Effector memory CD4-positive, alpha-beta T cell (primary cell): ENCODE data around the gene KLK3.
"Not testable (repeated sequence)": the region's sequence is repeated elsewhere in the genome, so short reads cannot be mapped to it uniquely, and the experiment has no call there.

ENCODE experiments used
- DNase-seq, 3 donors: peaks; one replicate each; pipeline ENCODE4 v3.0.0-alpha.2; 2020
- H3K27ac ChIP-seq: 2 replicates; pipeline ENCODE4 v1.7.0; 2013; ENCODE audit warnings: mild to moderate bottlenecking, low read length, moderate library complexity; ENCODE audit not compliant: insufficient read depth, poor library complexity, severe bottlenecking
- H3K27me3 ChIP-seq: replicated peaks from 2 replicates; pipeline ENCODE4 v1.7.0; 2013; ENCODE audit warnings: mild to moderate bottlenecking, low read length; ENCODE audit not compliant: insufficient read depth, control insufficient read depth, poor library complexity, severe bottlenecking
- H3K36me3 ChIP-seq: 2 replicates; pipeline ENCODE4 v1.7.0; 2013; ENCODE audit warnings: mild to moderate bottlenecking, low read length, moderate library complexity; ENCODE audit not compliant: control insufficient read depth, insufficient read depth
- H3K4me1 ChIP-seq: 2 replicates; pipeline ENCODE4 v1.7.0; 2013; ENCODE audit warnings: low read length, mild to moderate bottlenecking; ENCODE audit not compliant: control insufficient read depth, insufficient read depth, poor library complexity, severe bottlenecking
- H3K4me3 ChIP-seq: 2 replicates; pipeline ENCODE4 v1.7.0; 2013; ENCODE audit warnings: low read length, low read depth, mild to moderate bottlenecking; ENCODE audit not compliant: insufficient read depth, poor library complexity, severe bottlenecking
- H3K9me3 ChIP-seq: 2 replicates; pipeline ENCODE4 v1.7.0; 2013; ENCODE audit warnings: mild to moderate bottlenecking, low read length, moderate library complexity; ENCODE audit not compliant: control insufficient read depth
- total RNA-seq, 3 donors: gene quantifications; one replicate each; lab custom pipeline; 2026; lab: John Stamatoyannopoulos, UW

The KLK3 gene
- total RNA-seq = 0 reads per million in 3 donors

DNA sequence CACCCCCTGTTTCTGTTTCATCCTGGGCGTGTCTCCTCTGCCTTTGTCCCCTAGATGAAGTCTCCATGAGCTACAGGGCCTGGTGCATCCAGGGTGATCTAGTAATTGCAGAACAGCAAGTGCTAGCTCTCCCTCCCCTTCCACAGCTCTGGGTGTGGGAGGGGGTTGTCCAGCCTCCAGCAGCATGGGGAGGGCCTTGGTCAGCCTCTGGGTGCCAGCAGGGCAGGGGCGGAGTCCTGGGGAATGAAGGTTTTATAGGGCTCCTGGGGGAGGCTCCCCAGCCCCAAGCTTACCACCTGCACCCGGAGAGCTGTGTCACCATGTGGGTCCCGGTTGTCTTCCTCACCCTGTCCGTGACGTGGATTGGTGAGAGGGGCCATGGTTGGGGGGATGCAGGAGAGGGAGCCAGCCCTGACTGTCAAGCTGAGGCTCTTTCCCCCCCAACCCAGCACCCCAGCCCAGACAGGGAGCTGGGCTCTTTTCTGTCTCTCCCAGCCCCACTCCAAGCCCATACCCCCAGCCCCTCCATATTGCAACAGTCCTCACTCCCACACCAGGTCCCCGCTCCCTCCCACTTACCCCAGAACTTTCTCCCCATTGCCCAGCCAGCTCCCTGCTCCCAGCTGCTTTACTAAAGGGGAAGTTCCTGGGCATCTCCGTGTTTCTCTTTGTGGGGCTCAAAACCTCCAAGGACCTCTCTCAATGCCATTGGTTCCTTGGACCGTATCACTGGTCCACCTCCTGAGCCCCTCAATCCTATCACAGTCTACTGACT is at the start of gene KLK3:
TSS of gene KLK3 (plus strand) at position 280 of the 775 bp plus-strand sequence. CDS start at position 321, 41 bp downstream.
- Histone ChIP-seq H3K4me3 (no peak within 1 kb of the TSS), H3K27ac (no peak within 1 kb of the TSS), H3K27me3 (no peaks in the 10 kb centered on the region), H3K9me3 (no peaks in the 10 kb centered on the region), H3K4me1 (no peaks in the 10 kb centered on the region), H3K36me3 (no peaks in the 10 kb centered on the region)
- DNase-seq = no peak

DNA sequence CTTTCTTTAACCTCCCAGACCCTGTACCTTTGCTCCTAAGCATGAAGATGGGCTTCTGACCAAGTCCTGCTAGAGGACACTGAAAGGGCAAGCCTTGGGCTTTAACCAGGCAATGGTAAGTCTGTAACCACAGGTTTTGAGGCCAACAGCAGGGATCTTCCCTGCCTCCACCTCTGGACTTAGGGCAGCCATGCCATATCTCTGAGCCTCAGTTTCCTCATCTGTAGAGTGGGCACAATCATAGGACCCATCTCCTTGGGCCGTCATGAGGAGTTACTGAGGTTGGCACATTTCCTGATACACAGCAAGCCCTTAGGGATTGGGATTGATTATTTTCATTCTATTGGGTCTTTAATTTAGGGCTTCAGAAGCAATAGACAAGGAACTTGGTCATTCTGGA is 45.9 kb upstream of the KLK3 start:
- no peaks in the 10 kb centered on the region for H3K9me3 ChIP-seq
- H3K4me1 ChIP-seq = peaks cover under 1% of the 10 kb centered on the region
- DNase-seq = no peak
- H3K4me3 ChIP-seq = no peak overlapping the region
- H3K36me3 ChIP-seq = no peaks in the 10 kb centered on the region
- no peaks in the 10 kb centered on the region for H3K27me3 ChIP-seq
- no peak overlapping the region for H3K27ac ChIP-seq

DNA sequence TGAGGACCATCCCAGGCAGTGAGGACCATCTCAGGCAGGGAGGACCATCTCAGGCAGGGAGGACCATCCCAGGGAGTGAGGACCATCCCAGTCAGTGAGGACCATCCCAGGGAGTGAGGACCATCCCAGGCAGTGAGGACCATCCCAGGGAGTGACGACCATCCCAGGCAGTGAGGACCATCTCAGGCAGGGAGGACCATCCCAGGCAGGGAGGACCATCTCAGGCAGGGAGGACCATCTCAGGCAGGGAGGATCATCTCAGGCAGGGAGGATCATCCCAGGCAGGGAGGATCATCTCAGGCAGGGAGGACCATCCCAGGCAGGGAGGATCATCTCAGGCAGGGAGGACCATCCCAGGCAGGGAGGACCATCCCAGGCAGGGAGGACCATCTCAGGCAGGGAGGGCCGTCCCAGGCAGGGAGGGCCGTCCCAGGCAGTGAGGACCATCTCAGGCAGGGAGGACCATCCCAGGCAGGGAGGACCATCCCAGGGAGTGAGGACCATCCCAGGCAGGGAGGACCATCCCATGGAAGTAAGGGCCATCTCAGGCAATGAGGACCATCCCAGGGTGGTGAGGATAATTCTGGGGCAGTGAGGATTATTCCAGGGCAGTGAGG is 43.0 kb upstream of the KLK3 start:
- H3K4me3 ChIP-seq, H3K27me3 ChIP-seq, H3K36me3 ChIP-seq, DNase-seq, H3K9me3 ChIP-seq, H3K27ac ChIP-seq, H3K4me1 ChIP-seq: not testable (repeated sequence)

DNA sequence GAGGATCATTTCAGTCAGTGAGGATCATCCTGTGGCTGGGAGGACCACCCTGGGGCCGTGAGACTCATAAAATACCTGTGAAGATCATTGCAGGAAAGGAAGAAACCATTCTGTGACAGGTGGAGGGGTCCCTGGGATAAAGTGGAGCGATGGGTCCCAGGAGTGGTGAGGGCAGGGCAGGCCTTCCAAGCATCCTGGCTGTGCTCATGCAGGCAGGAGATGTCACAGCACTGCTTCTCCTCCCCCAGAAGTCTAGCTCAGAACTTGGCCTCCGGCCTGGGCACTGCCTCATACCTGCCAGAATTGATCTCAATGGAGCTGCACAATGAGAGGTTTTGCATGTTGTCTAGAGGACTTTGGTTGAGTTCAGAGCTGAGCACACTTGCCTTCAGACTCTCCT is 42.2 kb upstream of the KLK3 start:
- Histone ChIP-seq H3K27ac (no peak overlapping the region), H3K36me3 (no peaks in the 10 kb centered on the region), H3K27me3 (peaks cover 3% of the 10 kb centered on the region), H3K9me3 (no peaks in the 10 kb centered on the region), H3K4me1 (no peaks in the 10 kb centered on the region), H3K4me3 (no peak overlapping the region)
- DNase-seq = no peak

DNA sequence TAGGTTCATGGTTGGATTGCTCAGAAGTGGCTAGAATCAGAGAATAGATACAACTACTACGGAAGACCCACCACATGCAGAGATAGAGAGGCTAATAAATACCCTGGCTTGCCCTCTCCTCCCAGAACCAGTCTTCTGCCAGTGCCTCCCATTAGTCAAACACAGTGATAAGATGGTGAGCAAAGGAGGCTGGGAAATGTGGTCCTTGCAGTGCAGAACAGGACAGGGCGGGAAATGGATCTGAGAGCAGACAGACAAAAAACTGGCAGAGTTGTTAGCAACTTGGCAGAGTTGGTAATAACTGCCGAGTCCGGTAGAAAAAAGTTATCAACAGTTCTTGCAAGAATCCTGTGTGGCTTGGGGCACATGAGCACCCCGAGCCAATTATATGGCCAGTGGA is 39.8 kb upstream of the KLK3 start:
- peaks cover 21% of the 10 kb centered on the region for H3K27me3 ChIP-seq
- H3K4me3 ChIP-seq = no peak overlapping the region
- no peaks in the 10 kb centered on the region for H3K36me3 ChIP-seq
- no peak for DNase-seq
- no peaks in the 10 kb centered on the region for H3K9me3 ChIP-seq
- H3K4me1 ChIP-seq = peaks cover 9% of the 10 kb centered on the region
- H3K27ac ChIP-seq = no peak overlapping the region

GRCh38 chr19:50815439-50815838 is 39.3 kb upstream of the KLK3 start:
- H3K27ac ChIP-seq = no peak overlapping the region
- H3K9me3 ChIP-seq = no peaks in the 10 kb centered on the region
- no peak for DNase-seq
- H3K27me3 ChIP-seq = peaks cover 21% of the 10 kb centered on the region
- no peak overlapping the region for H3K4me3 ChIP-seq
- peaks cover 9% of the 10 kb centered on the region for H3K4me1 ChIP-seq
- no peaks in the 10 kb centered on the region for H3K36me3 ChIP-seq

DNA sequence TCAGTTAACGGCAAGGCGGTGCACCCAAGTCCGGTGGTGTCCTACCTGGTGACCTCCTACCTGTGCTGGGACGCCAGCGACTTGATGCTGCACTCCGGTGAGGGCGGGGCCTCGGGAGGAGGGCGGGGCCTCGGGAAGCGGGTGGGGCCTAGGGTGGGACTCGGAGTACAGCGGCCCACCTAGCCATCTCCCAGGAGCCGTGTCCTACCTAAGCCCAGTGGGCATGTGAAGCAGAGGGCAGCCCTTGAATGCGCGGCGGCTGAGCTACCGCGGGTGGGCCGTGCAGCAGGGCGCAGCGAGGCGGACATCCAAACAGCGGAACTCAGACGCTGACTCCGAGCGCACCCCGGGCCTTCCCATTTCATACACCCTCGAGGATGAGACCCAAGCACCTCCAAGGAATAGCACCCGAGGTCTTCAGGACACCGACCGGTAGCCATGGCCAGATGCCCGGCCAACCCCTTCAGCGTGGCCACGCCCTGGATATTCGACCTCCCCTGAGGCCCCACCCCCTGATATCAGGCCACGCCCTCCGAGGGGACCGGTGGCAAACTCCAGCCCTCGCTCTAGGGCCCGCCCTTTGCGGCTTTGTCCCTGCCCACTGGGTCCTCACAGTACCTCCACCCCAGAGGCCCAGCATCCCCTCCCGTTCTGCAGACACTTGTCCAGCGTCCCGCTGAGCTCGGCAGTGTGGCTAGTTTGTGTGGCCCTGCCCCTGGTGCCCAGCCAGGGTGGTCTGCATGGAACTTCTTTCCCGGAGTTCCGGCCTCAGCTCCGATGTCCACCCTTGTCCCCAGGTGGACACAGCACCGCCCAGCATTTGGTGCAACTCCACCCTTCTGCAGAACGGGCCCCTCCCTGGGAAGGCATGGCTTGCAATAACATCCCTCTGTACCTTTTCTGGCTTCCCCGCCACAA is 36.5 kb upstream of the KLK3 start:
- peak in 1 of 3 donors; percentile 26 for DNase-seq
- peaks cover 9% of the 10 kb centered on the region for H3K4me1 ChIP-seq

DNA sequence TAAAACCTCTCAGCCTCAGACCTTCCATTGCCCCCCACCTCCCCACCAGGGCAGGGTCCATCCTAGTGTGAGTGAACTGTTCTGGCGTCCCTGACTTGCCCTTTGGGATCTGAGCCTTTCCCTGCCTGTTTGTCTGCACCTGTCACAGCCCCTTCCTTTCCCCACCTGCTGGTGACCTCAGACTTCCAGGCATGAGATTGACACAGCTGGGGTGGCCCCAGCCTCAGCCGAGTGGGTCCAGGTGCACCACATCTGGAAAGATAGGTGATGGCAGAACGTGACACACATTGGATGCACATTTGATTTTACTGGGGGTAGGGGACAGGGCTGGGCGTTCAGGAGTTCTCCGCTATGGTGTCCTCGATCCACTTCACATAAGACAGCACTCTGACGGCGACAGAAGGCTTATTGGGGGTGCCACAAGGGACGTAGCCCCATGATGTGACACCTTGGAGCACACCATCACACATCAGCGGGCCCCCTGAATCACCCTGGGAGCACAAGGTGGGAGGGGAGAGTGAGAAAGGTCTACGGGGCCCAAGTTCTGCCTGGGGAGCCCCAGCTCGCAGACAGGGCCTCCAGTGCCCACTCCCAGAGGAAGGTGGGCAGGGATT is 35.7 kb upstream of the KLK3 start:
- H3K27me3 ChIP-seq = peaks cover 21% of the 10 kb centered on the region
- no peaks in the 10 kb centered on the region for H3K9me3 ChIP-seq
- H3K36me3 ChIP-seq = no peaks in the 10 kb centered on the region
- H3K27ac ChIP-seq = no peak overlapping the region
- no peak for DNase-seq
- peaks cover 9% of the 10 kb centered on the region for H3K4me1 ChIP-seq
- H3K4me3 ChIP-seq = no peak overlapping the region

More for the DNA sequence above, 36.5 kb upstream of the KLK3 start:
- H3K9me3 ChIP-seq = no peaks in the 10 kb centered on the region
- H3K27ac ChIP-seq = no peak overlapping the region
- H3K36me3 ChIP-seq = no peaks in the 10 kb centered on the region
- peaks cover 21% of the 10 kb centered on the region for H3K27me3 ChIP-seq
- peak overlapping the region; percentile 41 for H3K4me3 ChIP-seq

DNA sequence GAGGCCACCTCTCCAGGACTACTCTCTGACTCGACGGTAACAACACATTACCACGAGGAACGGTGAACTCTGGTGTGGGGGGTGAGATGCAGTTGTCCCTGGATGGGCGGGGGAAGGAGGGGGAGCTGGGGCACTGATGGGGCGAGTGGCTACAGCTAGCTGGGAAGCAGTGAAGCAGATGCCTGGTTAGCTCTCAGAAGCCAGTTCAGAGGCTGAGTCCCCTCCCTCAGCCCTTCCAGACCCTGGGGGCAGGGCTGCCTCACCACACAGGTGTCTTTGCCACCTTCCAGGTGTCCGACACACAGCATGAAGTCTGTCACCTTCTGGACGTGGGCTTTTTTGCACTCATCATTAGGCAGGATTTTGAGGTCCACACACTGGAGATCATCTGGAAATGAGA is 35.1 kb upstream of the KLK3 start:
- H3K27ac ChIP-seq = no peak overlapping the region
- H3K4me1 ChIP-seq = peaks cover 9% of the 10 kb centered on the region
- H3K4me3 ChIP-seq = no peak overlapping the region
- H3K9me3 ChIP-seq = no peaks in the 10 kb centered on the region
- H3K36me3 ChIP-seq = no peaks in the 10 kb centered on the region
- peaks cover 21% of the 10 kb centered on the region for H3K27me3 ChIP-seq
- no peak for DNase-seq
